CD14-positive monocyte (primary cell): ENCODE measurements around the gene PAPPA2. TPM values are rescaled to one million over a fixed set of nuclear protein-coding genes. Genes with fewer than 3 reads are reported as not detected.

Source experiments
- DNase-seq, 3 donors: peaks; one replicate each; pipeline ENCODE4 v3.0.0-alpha.2; 2011 to 2022
- H2AFZ ChIP-seq: 2 replicates; pipeline ENCODE4 v1.6.0; 2012; ENCODE audit warnings: mild to moderate bottlenecking, low read depth, low read length, inconsistent platforms; ENCODE audit not compliant: insufficient read depth, poor library complexity, severe bottlenecking
- H3K27ac ChIP-seq, 2 donors: 1 replicate in 1 of 2; 2 replicates in 1 of 2; pipeline ENCODE4 v1.5.1; 2012 to 2013; ENCODE audit warnings: low read length in 2 of 2, control low read depth in 1 of 2, inconsistent platforms in 1 of 2, low read depth in 1 of 2, mild to moderate bottlenecking in 1 of 2
- H3K27me3 ChIP-seq, 2 donors: one replicate each; pipeline versions ENCODE4 v1.6.0 to v1.6.1; 2011 to 2013; ENCODE audit warnings: low read length in 2 of 2; ENCODE audit not compliant: control insufficient read depth in 2 of 2, insufficient read depth in 2 of 2
- H3K36me3 ChIP-seq, 2 donors: replicated peaks in 1 of 2; 1 replicate in 1 of 2; 2 replicates in 1 of 2; pipeline versions ENCODE4 v1.5.1 to v1.6.1; 2012 to 2013; ENCODE audit warnings: low read length in 2 of 2, control low read depth in 1 of 2, inconsistent platforms in 1 of 2, mild to moderate bottlenecking in 1 of 2; ENCODE audit not compliant: insufficient read depth in 2 of 2, control insufficient read depth in 1 of 2
- H3K4me1 ChIP-seq, 2 donors: 1 replicate in 1 of 2; 2 replicates in 1 of 2; pipeline versions ENCODE4 v1.5.1 to v1.6.1; 2012 to 2013; ENCODE audit warnings: low read length in 2 of 2, control low read depth in 1 of 2, inconsistent platforms in 1 of 2, mild to moderate bottlenecking in 1 of 2, moderate library complexity in 1 of 2; ENCODE audit not compliant: insufficient read depth in 2 of 2, control insufficient read depth in 1 of 2
- H3K4me2 ChIP-seq: replicated peaks from 2 replicates; pipeline ENCODE3; 2012; ENCODE audit warnings: low read length, moderate library complexity, mild to moderate bottlenecking; ENCODE audit not compliant: poor library complexity, severe bottlenecking; ENCODE audit errors: extremely low read depth
- H3K4me3 ChIP-seq, 3 experiments: fragments of 200-600 bp in 1 of 3; sonication (generic) in 1 of 3; replicated peaks in 1 of 3; 1 replicate in 2 of 3; 2 replicates in 1 of 3; pipeline ENCODE4 v1.5.1; 2011 to 2013; ENCODE audit warnings: low read length in 3 of 3, mild to moderate bottlenecking in 3 of 3, control low read depth in 2 of 3, low read depth in 2 of 3, inconsistent platforms in 1 of 3, moderate library complexity in 1 of 3
- H3K79me2 ChIP-seq: 2 replicates; pipeline ENCODE4 v1.6.0; 2012; ENCODE audit warnings: mild to moderate bottlenecking, control low read depth, inconsistent platforms, low read length, moderate library complexity; ENCODE audit not compliant: insufficient read depth
- H3K9ac ChIP-seq: 2 replicates; pipeline ENCODE4 v1.6.0; 2017; ENCODE audit warnings: low read length, mild to moderate bottlenecking; ENCODE audit not compliant: insufficient read depth, poor library complexity, severe bottlenecking
- H3K9me3 ChIP-seq, 2 donors: replicated peaks in 1 of 2; 1 replicate in 1 of 2; 2 replicates in 1 of 2; pipeline versions ENCODE4 v1.5.1 to v1.6.1; 2012 to 2013; ENCODE audit warnings: low read length in 2 of 2, control low read depth in 1 of 2; ENCODE audit not compliant: control insufficient read depth in 1 of 2, insufficient read depth in 1 of 2
- H4K20me1 ChIP-seq: 2 replicates; pipeline ENCODE4 v1.6.0; 2012; ENCODE audit warnings: mild to moderate bottlenecking, low read length, control low read depth, moderate library complexity; ENCODE audit not compliant: insufficient read depth
- H3K27ac Mint-ChIP-seq, 7 donors: one replicate each; pipeline ENCODE4 v1.8.0; 2020; ENCODE audit warnings: mild to moderate bottlenecking in 7 of 7, mixed read lengths in 7 of 7, moderate library complexity in 6 of 7, inconsistent platforms in 2 of 7
- H3K27me3 Mint-ChIP-seq, 3 donors: one replicate each; pipeline ENCODE4 v1.8.0; 2021 to 2022; ENCODE audit warnings: low read depth in 3 of 3, mild to moderate bottlenecking in 3 of 3, mixed read lengths in 3 of 3, moderate library complexity in 3 of 3, inconsistent platforms in 1 of 3
- H3K36me3 Mint-ChIP-seq, 2 donors: one replicate each; pipeline ENCODE4 v1.8.0; 2020; ENCODE audit warnings: mixed read lengths in 2 of 2, inconsistent platforms in 1 of 2, mild to moderate bottlenecking in 1 of 2
- H3K4me1 Mint-ChIP-seq: one replicate; pipeline ENCODE4 v1.8.0; 2020; ENCODE audit warnings: mild to moderate bottlenecking, mixed read lengths
- H3K4me3 Mint-ChIP-seq, 2 donors: one replicate each; pipeline ENCODE4 v1.8.0; 2020; ENCODE audit warnings: mild to moderate bottlenecking in 2 of 2, mixed read lengths in 2 of 2, moderate library complexity in 1 of 2
- H3K9me3 Mint-ChIP-seq, 7 donors: one replicate each; pipeline ENCODE4 v1.8.0; 2020 to 2022; ENCODE audit warnings: mixed read lengths in 7 of 7, mild to moderate bottlenecking in 6 of 7, moderate library complexity in 6 of 7, inconsistent platforms in 2 of 7
- CTCF ChIP-seq: fragments of 200-600 bp; IDR thresholded peaks from one replicate; pipeline ENCODE4 v1.8.0; 2022; ENCODE audit warnings: antibody characterized with exemption, mild to moderate bottlenecking
- WGBS: methylation state at CpG from one replicate; pipeline ENCODE4 v1.1.5; 2013; ENCODE audit warnings: missing lambda C conversion rate; ENCODE audit not compliant: insufficient coverage; 5-methylcytosine and 5-hydroxymethylcytosine counted together
- intact Hi-C, 2 donors: fragments of 100-400 bp; cut with micrococcal nuclease; formaldehyde crosslinking; loops; one replicate each; pipeline versions ENCODE4 v1.15.0 to v1.15.1; 2023
- polyA plus RNA-seq, 3 donors: library from polyadenylated mRNA; depleted of rRNA in 1 of 3; unstranded in 2 of 3; stranded (reverse) in 1 of 3; fragments of 300-500 nt in 2 of 3; fragments of >200 nt in 1 of 3; fragmentation: Illumina TruSeq in 2 of 3; gene quantifications; 1 replicate in 2 of 3; 2 replicates in 1 of 3; pipeline ENCODE4 v1.2.3, GENCODE V29; 2012 to 2021

The PAPPA2 gene
- polyA plus RNA-seq, 3 donors = not detected

GRCh38 chr1:176894450-176894849 is 431.5 kb downstream of the PAPPA2 start:
- no peak overlapping the region for H3K27ac ChIP-seq
- WGBS = 94% methylated on average over 7 of the region's 8 CpGs
- H4K20me1 ChIP-seq = no peaks in the 10 kb centered on the region
- H3K4me3 ChIP-seq = no peak overlapping the region
- TF ChIP-seq CTCF = no peak
- no peaks in the 10 kb centered on the region for H3K79me2 ChIP-seq
- Mint-ChIP-seq H3K9me3 (no peaks in the 10 kb centered on the region), H3K27me3 (peaks cover 1 to 12% (median 6%) of the 10 kb centered on the region in 3 donors), H3K36me3 (no peaks in the 10 kb centered on the region), H3K27ac (no peak overlapping the region), H3K4me3 (no peak overlapping the region), H3K4me1 (peaks cover 7% of the 10 kb centered on the region)
- H3K36me3 ChIP-seq = no peaks in the 10 kb centered on the region
- no peak overlapping the region for H3K4me2 ChIP-seq
- intact Hi-C loops = no loop called here
- H2AFZ ChIP-seq = no peak overlapping the region
- H3K9ac ChIP-seq = no peak overlapping the region
- H3K4me1 ChIP-seq = no peaks in the 10 kb centered on the region
- DNase-seq = no peak
- H3K27me3 ChIP-seq = no peaks in the 10 kb centered on the region
- H3K9me3 ChIP-seq = no peaks in the 10 kb centered on the region
